GM21717 (cell line): ENCODE data around the gene CAMTA1.

ENCODE experiments used
- ATAC-seq: cut with Tn5 transposase; IDR thresholded peaks from one replicate; pipeline ENCODE4 v1.9.1; 2021; ENCODE audit warnings: mild to moderate bottlenecking, moderate library complexity; ENCODE audit not compliant: unreplicated experiment

Gene CAMTA1

DNA sequence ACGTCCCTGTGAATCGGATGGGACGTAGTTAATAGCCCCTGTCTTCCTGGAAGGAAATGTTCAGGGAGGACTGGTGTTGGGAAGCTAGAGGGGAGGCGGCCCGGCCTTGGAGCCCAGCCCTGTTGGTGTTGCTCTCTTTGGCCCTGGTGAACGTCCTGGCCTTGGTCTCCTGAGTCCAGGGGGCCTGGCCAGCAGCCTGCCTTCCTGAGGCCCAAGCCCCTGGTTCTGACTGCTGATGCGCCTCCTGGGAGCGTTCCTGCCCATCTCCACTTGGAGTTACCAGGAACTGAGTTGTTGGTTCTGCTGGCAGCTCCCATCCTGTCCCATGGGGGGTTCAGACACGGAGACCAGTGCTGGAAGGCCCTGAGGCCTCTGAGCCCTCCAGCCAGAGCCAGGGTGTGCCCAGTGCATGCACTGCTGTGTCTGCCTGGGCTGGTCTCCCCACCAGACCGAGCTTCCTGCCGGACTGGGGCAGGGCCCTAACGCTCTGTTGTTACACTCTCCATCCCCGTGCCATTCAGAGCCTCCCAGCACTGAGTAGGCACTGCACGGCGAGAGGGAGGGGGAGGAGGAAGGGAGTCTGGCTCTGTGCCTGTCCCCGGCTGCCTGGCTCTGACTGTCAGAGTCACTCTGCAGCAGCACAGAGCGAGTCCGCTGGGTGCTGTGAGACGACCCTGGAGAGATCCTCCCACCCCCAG is 603.4 kb downstream of the CAMTA1 start:
- no peak for ATAC-seq

GRCh38 chr1:7389201-7389905 is 604.1 kb downstream of the CAMTA1 start:
- ATAC-seq, result no peak

GRCh38 chr1:7389906-7390603 is 604.8 kb downstream of the CAMTA1 start:
- no peak for ATAC-seq

DNA sequence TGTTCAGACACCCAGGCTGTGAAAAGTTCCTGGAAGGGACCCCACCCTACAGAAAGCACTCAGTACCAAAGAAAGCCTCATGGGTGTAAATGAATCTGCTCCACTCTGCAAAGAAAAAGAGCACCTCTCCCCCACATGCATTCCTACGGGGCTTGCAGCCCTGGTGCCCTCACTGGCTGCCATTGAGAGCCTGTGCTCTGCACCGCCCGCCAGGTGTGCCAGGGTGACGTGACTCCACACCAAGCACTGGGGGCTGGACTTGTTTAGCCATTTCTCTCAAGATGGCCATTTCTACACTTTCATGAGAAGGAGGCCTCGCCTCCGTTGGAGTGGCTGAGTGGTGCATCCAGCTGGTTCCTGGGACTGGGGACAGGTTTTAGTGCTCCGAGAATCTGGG is 605.3 kb downstream of the CAMTA1 start:
- ATAC-seq, result no peak

- ATAC-seq, result no peak
These were observed 607.9 kb downstream of the CAMTA1 start for GRCh38 chr1:7393136-7393535.

- no peak for ATAC-seq
These were observed 610.0 kb downstream of the CAMTA1 start for GRCh38 chr1:7395251-7395650.

DNA sequence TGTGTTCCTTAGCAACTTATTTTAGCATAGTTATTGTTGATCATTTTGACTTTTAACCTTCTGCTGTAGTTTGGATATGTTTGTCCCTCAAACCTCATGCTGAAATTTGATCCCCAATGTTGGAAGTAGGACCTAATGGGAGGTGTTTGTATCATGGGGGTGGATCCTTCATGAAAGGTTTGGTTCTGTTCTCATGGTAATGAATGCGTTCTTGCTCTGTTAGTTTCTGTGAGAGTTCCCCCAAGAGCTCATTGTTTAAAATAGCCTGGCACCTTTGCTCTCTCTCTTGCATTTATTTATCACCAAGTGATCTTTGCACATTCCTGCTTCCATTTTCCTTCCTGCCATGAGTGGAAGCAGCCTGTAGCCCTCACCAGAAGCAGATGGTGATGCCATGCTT is 613.7 kb downstream of the CAMTA1 start:
- ATAC-seq, result no peak

- no peak for ATAC-seq
These were observed 614.4 kb downstream of the CAMTA1 start for GRCh38 chr1:7399514-7400125.

GRCh38 chr1:7400566-7400965 is 615.3 kb downstream of the CAMTA1 start:
- no peak for ATAC-seq

DNA sequence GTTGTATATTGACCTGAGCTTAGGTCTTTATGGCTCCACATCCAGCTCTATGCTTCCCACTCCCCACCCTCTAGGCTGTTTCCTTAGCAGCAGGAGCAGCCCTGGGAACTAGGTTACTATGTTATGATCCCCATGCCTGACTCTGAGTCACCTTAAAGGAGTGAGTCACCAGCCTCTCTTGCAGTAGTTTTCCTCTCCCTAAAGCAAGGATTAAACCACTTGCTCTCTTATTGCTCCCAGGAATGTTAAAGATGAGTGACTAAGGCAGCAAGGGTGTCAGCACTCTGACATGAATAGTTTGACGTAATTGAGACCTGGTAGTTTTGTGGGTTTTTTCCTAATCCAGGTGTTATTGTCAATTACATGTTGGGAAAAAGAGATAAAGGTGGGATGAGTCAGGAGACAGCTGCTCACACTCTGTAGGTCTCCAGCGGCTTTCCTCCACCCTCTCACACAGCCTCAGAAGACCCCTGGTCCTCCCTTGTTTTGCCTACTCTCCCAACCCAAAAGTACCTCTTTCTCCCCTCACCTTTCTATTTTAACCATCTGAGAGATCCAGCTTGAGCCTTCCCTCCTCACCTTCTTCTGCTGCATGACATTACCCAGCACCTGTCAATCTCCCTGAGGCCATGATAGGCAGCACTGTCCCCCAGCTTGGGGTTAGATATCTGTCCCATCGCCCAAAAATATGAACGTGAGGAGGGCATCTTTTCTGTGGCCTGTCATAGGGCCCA is 616.7 kb downstream of the CAMTA1 start:
- no peak for ATAC-seq

GRCh38 chr1:7402548-7402850 is 617.2 kb downstream of the CAMTA1 start:
- ATAC-seq, result no peak

DNA sequence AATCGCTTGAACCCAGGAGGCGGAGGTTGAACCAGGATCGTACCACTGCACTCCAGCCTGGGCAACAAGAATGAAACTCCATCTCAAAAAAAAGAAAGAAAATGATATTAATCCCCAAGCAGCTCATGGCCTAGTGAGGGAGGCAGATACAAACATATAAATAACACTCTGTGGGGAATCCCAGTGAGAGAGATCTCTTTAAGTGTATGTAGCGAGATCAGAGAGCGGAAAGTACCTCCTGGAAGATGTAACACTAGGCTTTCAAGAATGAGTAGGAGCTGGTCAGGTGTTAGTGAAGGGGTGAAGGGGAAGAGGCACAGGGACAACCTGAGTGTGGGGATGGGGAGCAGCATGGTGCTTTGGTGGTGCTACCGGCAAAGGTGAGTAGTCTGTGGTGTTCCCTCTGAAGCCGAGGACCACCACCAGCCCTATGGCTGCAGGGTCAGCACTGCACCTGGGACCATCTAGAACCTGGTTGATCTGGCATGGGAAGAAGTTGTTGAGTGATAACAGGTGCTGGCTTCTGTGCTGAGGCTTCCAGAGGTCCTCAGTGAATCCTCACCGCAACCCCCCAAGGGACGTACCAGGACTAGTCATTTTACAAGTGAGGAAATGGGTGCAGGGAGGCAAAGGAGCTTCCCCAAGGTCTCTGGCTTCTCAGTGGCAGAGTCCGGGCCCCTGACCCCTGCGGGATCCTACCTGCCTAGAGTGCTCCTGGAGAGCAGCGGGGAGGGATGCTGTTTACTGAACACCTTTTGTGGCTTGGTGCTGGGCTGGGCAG is 618.2 kb downstream of the CAMTA1 start:
- no peak for ATAC-seq

DNA sequence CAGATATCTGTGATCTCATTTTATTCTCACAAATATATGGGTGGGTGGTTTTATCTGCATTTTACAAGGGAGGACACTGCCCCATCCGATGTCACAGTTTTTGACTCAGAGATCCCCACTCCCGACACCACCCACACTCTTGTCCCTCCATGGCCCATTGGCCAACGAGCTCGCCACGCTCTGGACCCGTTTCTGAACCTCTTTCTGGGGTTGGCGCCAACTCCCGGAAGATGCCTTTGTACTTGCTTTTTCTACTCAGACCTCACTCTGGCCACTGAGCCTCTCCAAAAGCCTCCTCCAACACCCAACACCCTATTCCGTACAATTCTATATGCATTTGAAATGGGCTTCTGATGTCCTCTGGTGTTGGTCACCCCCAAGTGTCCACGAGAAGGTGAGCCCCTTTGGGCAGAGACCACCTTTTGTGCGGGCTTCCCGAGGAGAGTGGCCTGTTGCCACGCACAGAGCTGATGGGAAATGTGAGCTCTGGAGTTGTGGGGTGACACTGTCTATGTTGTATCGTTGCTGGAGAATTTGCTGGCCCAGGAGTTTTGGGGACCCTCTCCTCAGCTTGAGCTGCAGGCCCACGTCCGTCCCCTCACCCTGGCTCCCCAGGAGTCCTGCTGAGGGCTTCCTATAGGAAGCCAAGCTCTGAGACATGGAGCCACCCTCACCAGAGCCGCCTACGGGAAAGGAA is 618.9 kb downstream of the CAMTA1 start:
- ATAC-seq, result no peak

- ATAC-seq, result no peak
These were observed 620.7 kb downstream of the CAMTA1 start for GRCh38 chr1:7405844-7406500.

DNA sequence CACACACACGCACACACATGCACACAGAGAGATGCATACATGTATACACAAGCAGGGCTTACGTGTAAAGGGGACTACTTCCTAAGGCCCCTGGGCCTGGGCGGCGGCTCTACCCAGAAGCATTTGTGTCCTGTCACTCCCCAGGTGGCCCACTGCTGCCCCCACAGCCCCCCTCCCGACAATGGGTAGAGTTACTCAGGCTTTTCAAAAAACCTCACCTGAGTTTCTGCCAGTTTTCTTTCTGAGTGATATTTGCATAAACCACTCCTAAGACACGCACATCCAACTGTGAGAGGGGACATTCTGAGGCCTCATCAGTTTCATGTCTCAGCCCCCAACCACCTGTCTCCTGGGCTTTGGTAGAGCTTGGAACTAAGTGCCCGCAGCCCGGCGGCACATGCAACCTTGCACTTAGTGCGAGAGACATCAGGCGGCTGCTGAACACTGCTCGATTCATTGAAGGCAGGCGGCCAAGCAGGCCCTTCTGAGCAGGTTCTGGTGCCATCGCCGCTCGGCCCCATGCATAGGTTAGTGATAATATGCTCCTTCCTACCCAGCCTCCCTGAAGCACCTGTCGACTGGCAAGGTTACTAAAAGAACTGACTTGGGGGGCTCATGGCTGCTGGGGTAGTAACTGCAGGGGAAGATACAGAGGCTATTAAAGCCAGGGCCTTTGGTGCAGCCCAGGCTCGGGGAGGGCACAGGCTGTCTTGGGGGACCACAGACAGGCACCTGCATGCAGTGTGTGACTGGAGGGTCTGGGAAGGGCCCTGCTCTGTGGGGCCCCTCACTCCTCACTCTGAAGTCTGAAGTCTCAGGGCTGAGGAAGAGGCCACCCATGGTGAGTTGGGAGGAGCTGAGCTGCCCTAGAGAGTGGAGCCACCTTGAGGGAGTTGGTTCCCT is 621.6 kb downstream of the CAMTA1 start:
- ATAC-seq, result no peak

- ATAC-seq, result no peak
These were observed 622.3 kb downstream of the CAMTA1 start for GRCh38 chr1:7407544-7407895.

DNA sequence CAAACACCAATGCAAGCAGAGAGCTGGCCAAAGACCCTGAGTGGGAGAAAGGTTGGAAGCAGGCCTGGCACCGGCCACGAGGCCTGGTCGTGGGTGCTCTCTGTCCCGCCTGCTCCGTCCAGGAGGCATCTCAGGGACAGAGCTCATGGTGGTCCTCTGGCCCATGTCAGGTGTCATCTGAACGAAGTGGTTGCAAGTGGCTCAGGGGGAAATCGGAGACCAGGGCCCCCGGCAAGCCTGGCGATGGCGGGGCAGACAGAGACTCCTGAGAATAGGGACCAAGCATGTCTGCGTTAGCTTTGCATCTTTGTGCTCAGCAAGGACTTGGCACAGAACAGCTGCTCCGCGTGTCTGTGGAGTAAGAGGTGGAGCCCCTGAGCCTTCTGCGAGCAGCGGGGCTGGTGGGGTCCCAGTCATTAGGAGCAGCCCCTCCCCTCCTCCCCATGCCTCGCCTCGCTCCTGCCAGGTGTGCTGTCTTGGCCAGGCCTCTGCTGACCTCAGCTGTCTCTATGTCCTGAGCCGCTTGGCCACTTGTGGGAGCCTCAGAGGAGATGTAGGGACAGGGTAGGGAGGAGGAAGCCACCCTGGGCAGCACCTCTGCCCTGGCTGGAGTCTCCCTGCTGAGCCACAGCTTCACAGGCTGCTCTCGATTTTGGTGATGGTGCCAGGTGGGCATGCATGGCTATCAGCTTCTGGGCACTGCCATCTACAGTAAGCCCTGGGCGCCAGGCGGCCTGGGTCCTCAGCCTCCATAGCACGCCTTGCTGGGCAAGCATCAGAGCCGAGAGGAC is 622.9 kb downstream of the CAMTA1 start:
- ATAC-seq, result no peak

DNA sequence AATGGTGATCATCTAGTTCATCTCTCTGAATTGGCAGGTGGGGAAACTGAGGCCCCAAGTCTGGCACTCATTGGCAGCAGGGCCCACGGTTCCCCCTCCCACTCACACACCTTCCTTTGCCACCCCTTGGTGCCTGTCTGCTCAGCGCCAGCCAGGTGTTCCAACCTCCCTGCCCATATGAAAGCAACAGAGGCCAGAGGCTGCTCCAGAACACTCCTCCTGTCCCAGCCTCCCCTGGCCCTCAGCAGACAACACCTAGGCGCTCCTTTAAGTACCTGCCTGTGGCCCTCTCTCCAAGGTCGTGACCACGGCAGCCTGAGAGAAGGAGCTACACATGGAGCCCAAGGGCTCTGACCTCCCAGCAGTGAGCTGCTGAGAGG is 623.5 kb downstream of the CAMTA1 start:
- no peak for ATAC-seq
